Colon (tissue), 2 donors: ENCODE results near the gene TUBGCP4.

Experiments used
- FAIRE-seq: peaks from 2 replicates; lab custom pipeline; 2012; peaks lifted over from hg19 to GRCh38; lab: Jason Lieb, UNC
- donor health status: control.
- donor health status: control.

The TUBGCP4 gene

DNA sequence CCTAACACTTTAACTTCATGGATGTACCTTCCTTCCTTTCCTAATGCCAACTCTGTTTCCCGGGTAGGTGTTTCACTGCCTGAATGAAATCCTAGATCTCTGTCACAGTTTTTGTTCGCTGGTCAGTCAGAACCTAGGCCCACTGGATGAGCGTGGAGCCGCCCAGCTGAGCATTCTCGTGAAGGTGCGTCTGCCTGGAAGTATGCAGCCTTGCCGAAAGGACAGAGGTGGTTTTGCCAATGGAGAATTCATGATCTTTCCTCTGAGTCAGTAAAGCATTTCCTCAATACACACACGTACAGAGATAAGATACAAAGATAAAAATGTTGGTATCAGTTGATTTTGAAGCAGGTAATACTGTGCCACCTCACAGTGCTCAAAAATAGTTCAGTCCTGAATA is 32.7 kb downstream of the TUBGCP4 start:
- FAIRE-seq, result no peak

DNA sequence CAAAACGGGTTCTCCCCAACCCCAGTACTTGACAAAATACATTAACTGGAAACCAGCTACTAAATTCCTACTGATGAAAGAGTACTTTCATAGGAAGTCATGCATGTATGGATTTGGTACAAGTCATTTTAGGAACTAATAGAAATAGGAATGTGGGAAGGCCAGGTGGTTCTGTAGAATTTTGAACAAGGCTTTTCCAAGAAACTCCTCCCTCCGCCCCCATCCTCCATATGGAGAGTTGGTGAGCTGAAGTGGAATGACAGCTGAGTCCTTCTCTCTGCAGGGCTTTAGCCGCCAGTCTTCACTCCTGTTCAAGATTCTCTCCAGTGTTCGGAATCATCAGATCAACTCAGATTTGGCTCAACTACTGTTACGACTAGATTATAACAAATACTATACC is 33.2 kb downstream of the TUBGCP4 start:
- no peak for FAIRE-seq

- FAIRE-seq, result no peak
Measured at GRCh38 chr15:43406189-43406588, 35.3 kb downstream of the TUBGCP4 start.

- no peak for FAIRE-seq
Measured at GRCh38 chr15:43406808-43407207, 35.9 kb downstream of the TUBGCP4 start.

GRCh38 chr15:43408789-43409188 is 37.9 kb downstream of the TUBGCP4 start:
- FAIRE-seq, result no peak

DNA sequence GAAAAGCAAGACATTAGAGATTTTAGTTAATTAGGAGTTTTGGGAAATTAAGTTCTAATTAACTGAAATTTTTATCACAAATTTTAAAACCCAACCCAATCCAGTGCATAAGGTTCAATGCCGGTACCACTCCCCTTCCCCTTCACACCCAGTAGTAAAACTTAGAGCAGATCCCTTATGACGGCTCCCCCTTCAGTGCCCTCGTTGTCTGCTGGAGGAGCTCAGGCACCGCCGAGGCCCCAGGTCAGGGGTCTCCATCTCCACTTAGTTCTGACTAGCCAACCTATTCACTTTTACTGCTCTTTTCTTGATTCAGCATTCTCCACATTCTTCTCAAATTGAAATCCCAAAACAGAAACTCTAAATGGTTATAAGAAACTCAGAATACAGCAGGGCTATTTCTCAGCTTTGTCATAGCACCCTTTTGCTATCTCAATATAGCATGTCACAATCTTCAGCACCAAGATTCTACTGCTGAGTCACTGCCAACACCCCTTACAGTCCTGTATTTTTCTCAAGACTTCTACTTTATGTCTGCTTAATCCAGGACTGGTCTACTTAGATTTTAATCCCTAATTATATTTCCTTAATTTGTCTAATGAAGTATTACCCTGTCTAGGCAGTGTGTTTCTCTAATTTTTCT is 39.8 kb downstream of the TUBGCP4 start:
- no peak for FAIRE-seq

GRCh38 chr15:43412096-43412495 is 41.2 kb downstream of the TUBGCP4 start:
- no peak for FAIRE-seq

- FAIRE-seq, result no peak
Measured at GRCh38 chr15:43414196-43414595, 43.3 kb downstream of the TUBGCP4 start.

DNA sequence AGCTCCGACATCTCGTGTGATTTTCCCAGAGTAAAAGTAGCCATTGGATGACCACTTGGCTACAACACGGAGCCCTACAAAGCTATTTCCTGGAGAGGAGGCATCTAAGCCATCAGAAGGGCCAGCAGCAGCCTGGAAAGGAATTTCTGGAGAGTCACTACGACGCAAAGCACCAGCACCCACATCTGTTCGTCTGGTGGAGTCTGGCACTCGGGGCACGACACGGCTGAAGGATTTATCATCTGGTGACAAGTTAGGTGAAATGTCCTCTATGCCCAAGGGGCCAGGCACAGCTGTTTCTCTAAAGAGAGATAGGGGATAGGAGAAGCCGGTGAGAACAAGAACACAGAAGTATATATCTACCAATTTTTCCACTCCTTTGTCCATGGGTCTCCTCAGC is 49.5 kb downstream of the TUBGCP4 start:
- FAIRE-seq, result no peak

DNA sequence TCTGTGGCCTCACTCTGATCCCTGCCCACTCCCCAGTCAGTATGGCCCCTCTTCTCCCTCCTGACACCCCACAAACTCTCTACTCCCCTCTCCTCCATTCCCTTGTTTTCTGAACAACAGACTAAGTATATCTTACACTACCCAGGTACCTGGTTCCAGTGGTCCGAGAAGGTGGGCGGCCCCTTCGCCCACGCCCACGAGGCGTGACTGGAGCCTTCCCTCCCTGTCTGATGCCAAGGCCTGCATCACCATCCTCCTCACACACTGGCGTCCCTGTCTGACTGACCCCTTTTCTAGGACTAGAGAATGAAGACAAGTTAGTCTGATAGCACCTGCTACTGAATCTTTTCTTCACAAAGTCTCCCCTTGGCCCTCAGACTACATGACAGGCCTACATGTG is 50.0 kb downstream of the TUBGCP4 start:
- FAIRE-seq, result no peak

GRCh38 chr15:43423793-43424192 is 52.9 kb downstream of the TUBGCP4 start:
- FAIRE-seq, result no peak

GRCh38 chr15:43429687-43430086 is 58.8 kb downstream of the TUBGCP4 start:
- no peak for FAIRE-seq

DNA sequence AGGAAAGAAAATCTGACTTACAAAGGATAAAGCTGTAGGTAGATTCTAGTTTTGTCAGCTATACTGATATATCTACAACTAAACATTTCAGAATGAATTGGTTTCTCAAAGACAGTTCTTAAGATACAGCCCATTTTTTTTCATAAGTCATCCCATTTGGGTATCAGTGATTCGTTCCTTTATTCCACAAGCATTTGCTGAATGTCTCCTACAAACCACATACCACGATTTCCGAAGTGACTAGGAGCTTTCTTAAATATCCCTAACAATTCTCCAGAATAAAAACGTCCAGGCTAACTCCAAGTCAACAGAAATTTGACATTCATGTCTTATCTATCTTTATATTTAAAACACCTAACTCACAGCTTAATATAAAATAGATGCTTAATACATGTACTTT is 62.3 kb downstream of the TUBGCP4 start:
- FAIRE-seq, result no peak

GRCh38 chr15:43433661-43434303 is 62.9 kb downstream of the TUBGCP4 start:
- no peak for FAIRE-seq

- no peak for FAIRE-seq
Measured at GRCh38 chr15:43434446-43434845, 63.5 kb downstream of the TUBGCP4 start.

DNA sequence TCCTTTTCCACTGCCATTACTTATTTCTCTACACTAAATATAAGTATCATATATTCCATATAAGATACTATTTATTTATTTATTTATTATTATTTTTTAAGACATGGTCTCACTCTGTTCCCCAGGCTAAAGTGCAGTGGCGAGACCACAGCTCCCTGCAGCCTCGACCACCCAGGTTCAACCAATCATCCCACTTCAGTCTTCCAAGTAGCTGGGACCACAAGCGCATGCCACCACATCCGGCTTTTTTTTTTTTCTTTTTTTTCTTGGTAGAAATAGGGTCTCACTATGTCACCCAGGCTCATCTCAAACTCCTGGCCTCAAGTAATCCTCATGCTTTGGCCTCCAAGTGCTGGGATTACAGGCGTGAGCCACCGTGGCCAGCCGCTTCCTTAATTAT is 65.5 kb downstream of the TUBGCP4 start:
- FAIRE-seq, result no peak

- no peak for FAIRE-seq
Measured at GRCh38 chr15:43439268-43439667, 68.4 kb downstream of the TUBGCP4 start.

DNA sequence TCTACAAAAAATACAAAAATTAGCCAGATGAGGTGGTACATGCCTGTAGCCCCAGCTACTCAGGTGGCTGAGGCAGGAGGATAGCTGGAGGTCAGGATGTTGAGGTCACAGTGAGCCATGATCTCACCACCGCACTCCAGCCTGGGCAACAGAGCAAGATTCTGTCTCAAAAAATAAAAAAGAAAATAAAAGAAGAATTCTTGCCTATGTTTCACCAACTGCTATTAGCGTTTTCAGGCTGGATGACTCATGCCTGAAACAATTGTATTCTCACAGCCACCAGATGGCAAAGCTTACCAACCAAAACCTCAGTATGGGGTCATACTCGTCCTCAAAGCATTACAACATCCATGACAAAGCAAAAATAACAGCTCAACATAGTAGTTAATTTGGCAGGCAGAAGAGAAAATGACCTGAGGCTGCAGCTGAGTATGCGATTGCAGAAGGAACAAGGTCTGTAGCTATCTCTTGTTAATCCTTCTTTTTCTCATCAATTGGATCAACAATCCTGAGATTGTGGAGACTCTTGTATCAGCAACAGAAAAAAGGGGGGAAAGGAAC is 69.9 kb downstream of the TUBGCP4 start:
- FAIRE-seq, result no peak

DNA sequence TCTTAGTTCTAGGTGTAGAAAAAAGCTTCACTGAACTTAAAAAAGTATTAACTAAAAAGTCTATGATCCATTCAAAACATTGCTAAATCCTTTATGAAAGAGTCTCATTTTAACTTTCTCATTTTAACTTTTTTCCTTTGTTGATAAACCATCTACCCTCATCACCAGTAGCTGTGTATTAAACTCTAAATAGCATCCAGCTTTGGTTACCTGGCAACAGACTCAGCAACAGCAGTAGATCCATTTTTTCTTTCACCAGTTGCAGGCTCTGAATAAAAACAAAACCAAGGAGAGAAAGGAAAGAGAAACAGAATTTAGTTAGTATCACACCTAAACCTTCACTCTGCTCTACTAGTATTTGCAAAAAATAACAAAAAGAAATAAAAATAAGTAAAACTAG is 70.4 kb downstream of the TUBGCP4 start:
- FAIRE-seq, result no peak

- FAIRE-seq, result no peak
Measured at GRCh38 chr15:43446344-43446743, 75.4 kb downstream of the TUBGCP4 start.

GRCh38 chr15:43449981-43450380 is 79.1 kb downstream of the TUBGCP4 start:
- FAIRE-seq, result no peak
